Endothelial cell (in vitro differentiated cells): ENCODE results near the gene SAMD8. TPM values are rescaled to one million over a fixed set of nuclear protein-coding genes. Genes with fewer than 3 reads are reported as not detected.

Source experiments
- DNase-seq: peaks from one replicate; pipeline ENCODE4 v3.0.0; 2021; ENCODE audit warnings: low spot score
- H3K27ac Mint-ChIP-seq: one replicate; pipeline ENCODE4 v1.8.0; 2021; ENCODE audit warnings: mixed read lengths, inconsistent platforms; ENCODE audit not compliant: unreplicated experiment
- H3K27me3 Mint-ChIP-seq: one replicate; pipeline ENCODE4 v1.8.0; 2021; ENCODE audit warnings: mild to moderate bottlenecking, moderate library complexity, mixed read lengths, inconsistent platforms; ENCODE audit not compliant: unreplicated experiment
- H3K36me3 Mint-ChIP-seq: one replicate; pipeline ENCODE4 v1.8.0; 2021; ENCODE audit warnings: mild to moderate bottlenecking, low read depth, mixed read lengths, inconsistent platforms; ENCODE audit not compliant: unreplicated experiment
- H3K4me1 Mint-ChIP-seq: one replicate; pipeline ENCODE4 v1.8.0; 2021; ENCODE audit warnings: mild to moderate bottlenecking, mixed read lengths, inconsistent platforms; ENCODE audit not compliant: unreplicated experiment
- H3K4me3 Mint-ChIP-seq: one replicate; pipeline ENCODE4 v1.8.0; 2021; ENCODE audit warnings: mild to moderate bottlenecking, mixed read lengths, inconsistent platforms; ENCODE audit not compliant: unreplicated experiment
- H3K9me3 Mint-ChIP-seq: one replicate; pipeline ENCODE4 v1.8.0; 2021; ENCODE audit warnings: mixed read lengths, inconsistent platforms; ENCODE audit not compliant: unreplicated experiment
- CTCF ChIP-seq: fragments of 200-600 bp; sonication (generic); IDR thresholded peaks from one replicate; pipeline ENCODE4 v1.5.0; 2021; ENCODE audit warnings: antibody characterized with exemption; ENCODE audit not compliant: unreplicated experiment
- total RNA-seq: library from RNA; stranded (reverse); fragmentation: NEBNext Ultra II Directional; extraction: Animal tissue kit (Norgen Biotek cat#: 25700); gene quantifications from one replicate; pipeline ENCODE4 v1.2.1, GENCODE V29; 2021; ENCODE audit not compliant: unreplicated experiment

The SAMD8 gene
- total RNA-seq, 1 donor from 2014 or later, result 29.0 TPM

- no peak overlapping the region for H3K27ac Mint-ChIP-seq
Measured at GRCh38 chr10:75175046-75175445, 63.6 kb downstream of the SAMD8 start.

GRCh38 chr10:75176046-75176445, 64.6 kb downstream of the SAMD8 start:
- DNase-seq, result no peak
- Mint-ChIP-seq H3K36me3 (peaks cover 6% of the 10 kb centered on the region), H3K4me3 (peak overlapping the region; percentile 32), H3K27me3 (no peaks in the 10 kb centered on the region), H3K4me1 (no peaks in the 10 kb centered on the region), H3K27ac (no peak overlapping the region), H3K9me3 (no peaks in the 10 kb centered on the region)
- TF ChIP-seq CTCF, result no peak

More at GRCh38 chr10:75175046-75175445, 63.6 kb downstream of the SAMD8 start:
- Mint-ChIP-seq H3K4me3 (no peak overlapping the region), H3K36me3 (peaks cover 6% of the 10 kb centered on the region), H3K27me3 (no peaks in the 10 kb centered on the region), H3K4me1 (no peaks in the 10 kb centered on the region), H3K9me3 (no peaks in the 10 kb centered on the region)
- DNase-seq, result no peak
- no peak for TF ChIP-seq CTCF

- TF ChIP-seq CTCF, result no peak
- H3K9me3 Mint-ChIP-seq, result no peaks in the 10 kb centered on the region
- H3K4me3 Mint-ChIP-seq, result no peak overlapping the region
- no peaks in the 10 kb centered on the region for H3K27me3 Mint-ChIP-seq
- no peaks in the 10 kb centered on the region for H3K4me1 Mint-ChIP-seq
- peaks cover 6% of the 10 kb centered on the region for H3K36me3 Mint-ChIP-seq
- no peak overlapping the region for H3K27ac Mint-ChIP-seq
- no peak for DNase-seq
Measured at GRCh38 chr10:75176736-75177135, 65.3 kb downstream of the SAMD8 start.

- Mint-ChIP-seq H3K27ac (no peak overlapping the region), H3K27me3 (no peaks in the 10 kb centered on the region), H3K4me1 (no peaks in the 10 kb centered on the region), H3K4me3 (no peak overlapping the region), H3K36me3 (peaks cover 6% of the 10 kb centered on the region), H3K9me3 (no peaks in the 10 kb centered on the region)
- DNase-seq, result no peak
- TF ChIP-seq CTCF, result no peak
Measured at GRCh38 chr10:75179657-75180177, 68.3 kb downstream of the SAMD8 start.

- DNase-seq, result no peak
- H3K9me3 Mint-ChIP-seq, result no peaks in the 10 kb centered on the region
- no peaks in the 10 kb centered on the region for H3K27me3 Mint-ChIP-seq
- H3K4me3 Mint-ChIP-seq, result no peak overlapping the region
- H3K4me1 Mint-ChIP-seq, result no peaks in the 10 kb centered on the region
- H3K36me3 Mint-ChIP-seq, result peaks cover 6% of the 10 kb centered on the region
- no peak for TF ChIP-seq CTCF
- H3K27ac Mint-ChIP-seq, result no peak overlapping the region
Measured at GRCh38 chr10:75180592-75180991, 69.1 kb downstream of the SAMD8 start.
